Gastroesophageal sphincter (tissue), 4 donors: ENCODE results near the gene TFF2. TPM values are rescaled to one million over a fixed set of nuclear protein-coding genes. Genes with fewer than 3 reads are reported as not detected.

Experiments used
- ATAC-seq: fragments of 150-250 bp; one replicate; pipeline ENCODE4 v1.9.1; 2016; ENCODE audit warnings: mild to moderate bottlenecking, moderate library complexity
- H3K27ac ChIP-seq, 4 donors: fragments of 200-600 bp; sonication (generic) in 3 of 4; 1 replicate in 3 of 4; 2 replicates in 1 of 4; pipeline ENCODE4 v1.5.1; 2016 to 2019
- H3K27me3 ChIP-seq: fragments of 200-600 bp; sonication (generic); one replicate; pipeline ENCODE4 v1.5.1; 2019
- H3K36me3 ChIP-seq, 2 donors: fragments of 200-600 bp; sonication (generic); one replicate each; pipeline ENCODE4 v1.5.1; 2019; ENCODE audit warnings: control low read depth in 1 of 2
- H3K4me1 ChIP-seq, 3 donors: fragments of 200-600 bp; sonication (generic); 1 replicate in 2 of 3; 2 replicates in 1 of 3; pipeline ENCODE4 v1.5.1; 2016 to 2019; ENCODE audit warnings: control low read depth in 2 of 3
- H3K4me3 ChIP-seq, 2 donors: fragments of 200-600 bp; sonication (generic); one replicate each; pipeline ENCODE4 v1.5.1; 2019; ENCODE audit warnings: mild to moderate bottlenecking in 1 of 2, moderate library complexity in 1 of 2
- H3K9me3 ChIP-seq, 3 donors: fragments of 200-600 bp; sonication (generic); one replicate each; pipeline ENCODE4 v1.5.1; 2017 to 2019; ENCODE audit warnings: control low read depth in 2 of 3
- CTCF ChIP-seq, 4 experiments: fragments of 200-600 bp in 2 of 4; fragments of 450-650 bp in 2 of 4; sonication (generic) in 1 of 4; IDR thresholded peaks; one replicate each; pipeline ENCODE4 v1.5.1; 2017 to 2019; ENCODE audit warnings: antibody characterized with exemption in 4 of 4, mild to moderate bottlenecking in 2 of 4, moderate library complexity in 2 of 4
- EP300 ChIP-seq: sonication (generic); formaldehyde crosslinking; IDR thresholded peaks from one replicate; pipeline ENCODE4 v1.6.1; 2017; ENCODE audit warnings: antibody characterized with exemption, mild to moderate bottlenecking
- POLR2A ChIP-seq, 2 donors: fragments of 450-650 bp; IDR thresholded peaks; one replicate each; pipeline ENCODE4 v1.6.1; 2017; ENCODE audit warnings: antibody characterized with exemption in 2 of 2, mild to moderate bottlenecking in 2 of 2, moderate library complexity in 1 of 2
- POLR2AphosphoS5 ChIP-seq: sonication (generic); formaldehyde crosslinking; IDR thresholded peaks from one replicate; pipeline ENCODE4 v1.6.1; 2017; ENCODE audit warnings: antibody characterized with exemption
- WGBS, 2 donors: methylation state at CpG; one replicate each; pipeline ENCODE4 v1.1.5; 2018; ENCODE audit warnings: low coverage in 1 of 2; 5-methylcytosine and 5-hydroxymethylcytosine counted together
- total RNA-seq, 4 donors: library from RNA; depleted of rRNA; stranded (reverse); fragments of >200 nt; gene quantifications; one replicate each; pipeline ENCODE4 v1.1.0, GENCODE V29; 2016

Gene TFF2
- total RNA-seq, 4 donors from 2014 or later = not detected

GRCh38 chr21:42387843-42388340 is 37.1 kb upstream of the TFF2 start:
- Histone ChIP-seq H3K27me3 (peaks cover 84% of the 10 kb centered on the region), H3K27ac (no peak overlapping the region), H3K36me3 (no peaks in the 10 kb centered on the region), H3K4me1 (no peaks in the 10 kb centered on the region), H3K4me3 (no peak overlapping the region), H3K9me3 (peaks cover 0 to 3% (median 0%) of the 10 kb centered on the region in 3 donors)
- ATAC-seq = no peak
- 80 to 93% methylated on average over 2 to 6 of the region's 6 CpGs for WGBS, 2 donors
- TF ChIP-seq POLR2AphosphoS5 = no peak
- no peak for TF ChIP-seq CTCF (IDR thresholded peaks at IDR 0.05)
- no peak for TF ChIP-seq POLR2A (IDR thresholded peaks at IDR 0.05)
- no peak for TF ChIP-seq EP300

- Histone ChIP-seq H3K4me1 (no peaks in the 10 kb centered on the region), H3K9me3 (peaks cover 0 to 11% (median 0%) of the 10 kb centered on the region in 3 donors), H3K36me3 (no peaks in the 10 kb centered on the region), H3K27ac (no peak overlapping the region), H3K4me3 (no peak overlapping the region), H3K27me3 (peaks cover 79% of the 10 kb centered on the region)
- no peak for ATAC-seq
- no peak for TF ChIP-seq CTCF (IDR thresholded peaks at IDR 0.05)
- no peak for TF ChIP-seq EP300
- no peak for TF ChIP-seq POLR2AphosphoS5
- no peak for TF ChIP-seq POLR2A (IDR thresholded peaks at IDR 0.05)
- WGBS, 2 donors = 25 to 44% methylated on average over 2 to 3 of the region's 3 CpGs
These were observed 36.4 kb upstream of the TFF2 start for GRCh38 chr21:42387164-42387563.

- H3K4me1 ChIP-seq = no peaks in the 10 kb centered on the region
- H3K27ac ChIP-seq = no peak overlapping the region
- ATAC-seq = no peak
- H3K27me3 ChIP-seq = peaks cover 69% of the 10 kb centered on the region
- no peaks in the 10 kb centered on the region for H3K36me3 ChIP-seq
- peaks cover 0 to 21% (median 0%) of the 10 kb centered on the region in 3 donors for H3K9me3 ChIP-seq
- TF ChIP-seq EP300 (no peak), CTCF (IDR thresholded peaks at IDR 0.05) (no peak), POLR2AphosphoS5 (no peak), POLR2A (IDR thresholded peaks at IDR 0.05) (no peak)
- WGBS, 2 donors = 89% methylated on average over 7 to 10 of the region's 11 CpGs
- no peak overlapping the region for H3K4me3 ChIP-seq
These were observed 35.3 kb upstream of the TFF2 start for GRCh38 chr21:42386034-42386591.

GRCh38 chr21:42385619-42386018 is 34.8 kb upstream of the TFF2 start:
- no peak overlapping the region for H3K27ac ChIP-seq
- peaks cover 64% of the 10 kb centered on the region for H3K27me3 ChIP-seq
- H3K9me3 ChIP-seq = peaks cover 0 to 21% (median 0%) of the 10 kb centered on the region in 3 donors
- no peak overlapping the region for H3K4me3 ChIP-seq
- no peaks in the 10 kb centered on the region for H3K36me3 ChIP-seq
- H3K4me1 ChIP-seq = no peaks in the 10 kb centered on the region
- WGBS, 2 donors = 91 to 100% methylated on average over 1 to 3 of the region's 5 CpGs
- no peak for ATAC-seq
- no peak for TF ChIP-seq POLR2AphosphoS5
- TF ChIP-seq EP300 = no peak
- no peak for TF ChIP-seq CTCF (IDR thresholded peaks at IDR 0.05)
- no peak for TF ChIP-seq POLR2A (IDR thresholded peaks at IDR 0.05)

- ATAC-seq = no peak
- Histone ChIP-seq H3K4me3 (no peak overlapping the region), H3K4me1 (no peaks in the 10 kb centered on the region), H3K27me3 (peaks cover 63% of the 10 kb centered on the region), H3K36me3 (no peaks in the 10 kb centered on the region), H3K27ac (no peak overlapping the region), H3K9me3 (peaks cover 0 to 21% (median 0%) of the 10 kb centered on the region in 3 donors)
- TF ChIP-seq POLR2AphosphoS5 (no peak), EP300 (no peak), CTCF (IDR thresholded peaks at IDR 0.05) (no peak), POLR2A (IDR thresholded peaks at IDR 0.05) (no peak)
- 67 to 100% methylated on average over 1 of the region's 2 CpGs for WGBS, 2 donors
These were observed 34.2 kb upstream of the TFF2 start for GRCh38 chr21:42384989-42385388.
